GM12878 (cell line): Measurements from ENCODE around the gene FRK. TPM values are rescaled to one million over a fixed set of nuclear protein-coding genes. Genes with fewer than 3 reads are reported as not detected.

ENCODE experiments used
- BACH1 ChIP-seq: fragments of 450-650 bp; IDR thresholded peaks from 2 replicates; pipeline ENCODE4 v1.6.1; 2017; ENCODE audit warnings: mild to moderate bottlenecking, borderline replicate concordance
- BRCA1 ChIP-seq: IDR thresholded peaks from 2 replicates; pipeline ENCODE4 v1.6.1; 2011; ENCODE audit warnings: low read depth, low read length, improper control_type of control experiment
- JUNB ChIP-seq: IDR thresholded peaks from 2 replicates; pipeline ENCODE4 v1.6.1; 2016; ENCODE audit warnings: antibody characterized with exemption, mild to moderate bottlenecking
- JUND ChIP-seq: IDR thresholded peaks from 2 replicates; pipeline ENCODE4 v1.6.1; 2012; ENCODE audit warnings: low read depth, mild to moderate bottlenecking, low read length, improper control_type of control experiment, moderate library complexity
- MTA2 ChIP-seq: fragments of 450-650 bp; IDR thresholded peaks from 2 replicates; pipeline ENCODE4 v1.6.1; 2016; ENCODE audit warnings: low read depth, mild to moderate bottlenecking, moderate library complexity
- NR2F1 ChIP-seq: fragments of 450-650 bp; conservative IDR thresholded peaks from 2 replicates; pipeline ENCODE4 v1.6.1; 2017; ENCODE audit warnings: mild to moderate bottlenecking
- POU2F2 ChIP-seq: IDR thresholded peaks from 3 replicates; pipeline ENCODE4 v1.6.1; 2011; ENCODE audit warnings: low read depth, mild to moderate bottlenecking, low read length, borderline replicate concordance
- SMAD1 ChIP-seq: fragments of 450-650 bp; IDR thresholded peaks from 2 replicates; pipeline ENCODE4 v1.6.1; 2018; ENCODE audit warnings: mild to moderate bottlenecking, low read depth; ENCODE audit not compliant: partially characterized antibody
- SMC3 ChIP-seq: IDR thresholded peaks from 2 replicates; pipeline ENCODE4 v1.6.1; 2011; ENCODE audit warnings: low read length, improper control_type of control experiment, borderline replicate concordance
- SREBF1 ChIP-seq: IDR thresholded peaks from 2 replicates; pipeline ENCODE4 v1.6.1; 2012; ENCODE audit warnings: mild to moderate bottlenecking, low read length
- TBL1XR1 ChIP-seq: IDR thresholded peaks from 2 replicates; pipeline ENCODE4 v1.6.1; 2012; ENCODE audit warnings: low read depth, low read length, improper control_type of control experiment
- ZBTB40 ChIP-seq: fragments of 450-650 bp; IDR thresholded peaks from 2 replicates; pipeline ENCODE4 v1.6.1; 2016; ENCODE audit warnings: mild to moderate bottlenecking, moderate library complexity, borderline replicate concordance
- ZNF207 ChIP-seq: fragments of 450-650 bp; IDR thresholded peaks from 2 replicates; pipeline ENCODE4 v1.6.1; 2014; ENCODE audit warnings: antibody characterized with exemption, mild to moderate bottlenecking, borderline replicate concordance
- ZNF274 ChIP-seq: IDR thresholded peaks from one replicate; pipeline ENCODE4 v1.8.0; 2011; ENCODE audit not compliant: insufficient read length, insufficient read depth
- ZZZ3 ChIP-seq: IDR thresholded peaks from 2 replicates; pipeline ENCODE4 v1.6.1; 2011; ENCODE audit warnings: low read depth; ENCODE audit not compliant: control insufficient read depth, insufficient read length
- polyA plus RNA-seq, 11 experiments: library from polyadenylated mRNA; depleted of rRNA in 4 of 11; unstranded in 6 of 11; stranded (reverse) in 5 of 11; fragments of >200 nt; fragmentation: Nextera tagmentation in 4 of 11; fragmentation: Illumina TruSeq in 1 of 11; extraction: Ambion mirVana in 4 of 11; extraction: Trizol in 1 of 11; gene quantifications; 1 replicate in 1 of 11; 2 replicates in 10 of 11; pipeline versions ENCODE4 v1.2.1 to v1.2.3, GENCODE V29; 2011 to 2016; ENCODE audit warnings: inconsistent platforms in 2 of 11, missing spikeins in 2 of 11, low read depth in 1 of 11
- total RNA-seq, 4 experiments: library from RNA; depleted of rRNA in 3 of 4; stranded (reverse); fragments of >200 nt in 3 of 4; fragmentation: Illumina TruSeq in 1 of 4; extraction: Trizol in 1 of 4; gene quantifications; 2 replicates each; pipeline versions ENCODE4 v1.2.1 to v1.2.3, GENCODE V29; 2013 to 2021
- TF ChIP-seq, protein P1 (sequence below): IDR thresholded peaks from 2 replicates; pipeline ENCODE4 v1.6.1; 2011; ENCODE audit warnings: borderline replicate concordance, low read depth, mild to moderate bottlenecking, moderate library complexity, low read length; ENCODE audit not compliant: insufficient read depth, poor library complexity, severe bottlenecking

The FRK gene
- total and polyA plus RNA-seq, 10 of the 15 experiments (the other 5 are each of a cell fraction or from before 2014, with no cell fraction given) = 0.29 to 2.4 (median 1.2) TPM

DNA sequence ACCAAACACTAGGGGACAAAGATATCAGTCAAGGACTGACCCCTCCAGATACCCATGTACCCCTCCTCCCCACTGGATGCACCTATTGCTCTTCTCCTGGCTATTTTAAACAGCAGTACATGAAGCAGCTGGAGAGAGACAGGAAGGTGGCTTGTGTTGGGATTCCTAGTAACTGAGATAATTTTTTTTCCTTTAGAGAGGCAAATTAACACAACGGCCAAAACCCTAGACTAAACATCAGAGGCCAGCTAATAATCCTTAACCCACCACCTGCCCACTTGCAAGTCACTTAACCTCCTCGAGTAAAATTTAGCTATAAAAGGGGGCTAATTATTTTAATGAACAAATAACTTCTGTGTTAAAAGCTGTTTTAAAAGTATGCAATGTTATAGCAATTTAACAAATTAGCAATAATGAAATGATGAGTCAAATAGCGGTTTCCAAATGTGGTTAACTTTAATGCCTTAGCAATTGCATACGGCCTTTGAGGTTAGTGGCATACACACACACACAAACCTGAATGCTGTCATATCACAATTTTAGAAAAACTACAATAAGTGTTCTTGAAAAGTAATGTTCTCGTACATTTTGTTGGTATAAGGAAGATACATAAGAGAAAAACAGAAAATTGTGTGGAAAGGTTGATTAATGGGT, 151.7 kb downstream of the FRK start (continued):
- no peak for TF ChIP-seq NR2F1
- TF ChIP-seq ZNF207 = no peak
- TF ChIP-seq MTA2 = peak; percentile 65
- TF ChIP-seq ZZZ3 = no peak
- TF ChIP-seq BRCA1 = no peak
- TF ChIP-seq SREBF1 = no peak
- no peak for TF ChIP-seq SMC3
- no peak for TF ChIP-seq TBL1XR1
- TF ChIP-seq ZNF274 = no peak
- TF ChIP-seq ZBTB40 = no peak
- no peak for TF ChIP-seq JUND
- TF ChIP-seq, protein P1, sequence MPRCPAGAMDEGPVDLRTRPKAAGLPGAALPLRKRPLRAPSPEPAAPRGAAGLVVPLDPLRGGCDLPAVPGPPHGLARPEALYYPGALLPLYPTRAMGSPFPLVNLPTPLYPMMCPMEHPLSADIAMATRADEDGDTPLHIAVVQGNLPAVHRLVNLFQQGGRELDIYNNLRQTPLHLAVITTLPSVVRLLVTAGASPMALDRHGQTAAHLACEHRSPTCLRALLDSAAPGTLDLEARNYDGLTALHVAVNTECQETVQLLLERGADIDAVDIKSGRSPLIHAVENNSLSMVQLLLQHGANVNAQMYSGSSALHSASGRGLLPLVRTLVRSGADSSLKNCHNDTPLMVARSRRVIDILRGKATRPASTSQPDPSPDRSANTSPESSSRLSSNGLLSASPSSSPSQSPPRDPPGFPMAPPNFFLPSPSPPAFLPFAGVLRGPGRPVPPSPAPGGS = no peak
- no peak for TF ChIP-seq POU2F2
- TF ChIP-seq JUNB = peak; percentile 45
- no peak for TF ChIP-seq SMAD1
- TF ChIP-seq BACH1 = no peak
